HAP-1 (cell line): ENCODE results near the gene MAPK1.
"Not testable (repeated sequence)": the region's sequence is repeated elsewhere in the genome, so short reads cannot be mapped to it uniquely, and the experiment has no call there.

Source experiments
- DNase-seq, 2 experiments: peaks; one replicate each; pipeline ENCODE4 v3.0.0-alpha.2; 2016 to 2020; ENCODE audit warnings: low spot score in 2 of 2
- H3K27me3 ChIP-seq: fragments of 250-450 bp; sonication (Bioruptor Pico); 2 replicates; pipeline ENCODE4 v1.5.1; 2020; ENCODE audit warnings: low read depth, mild to moderate bottlenecking, moderate library complexity
- H3K36me3 ChIP-seq: fragments of 250-450 bp; sonication (Bioruptor Pico); replicated peaks from 2 replicates; pipeline ENCODE4 v1.5.1; 2020; ENCODE audit warnings: mild to moderate bottlenecking
- H3K4me1 ChIP-seq: fragments of 250-450 bp; sonication (Bioruptor Pico); 2 replicates; pipeline ENCODE4 v1.5.1; 2020; ENCODE audit warnings: mild to moderate bottlenecking
- H3K4me3 ChIP-seq: fragments of 250-450 bp; sonication (Bioruptor Pico); 2 replicates; pipeline ENCODE4 v1.5.1; 2020; ENCODE audit warnings: mild to moderate bottlenecking, moderate library complexity
- H3K9me3 ChIP-seq: fragments of 250-450 bp; sonication (Bioruptor Pico); 2 replicates; pipeline ENCODE4 v1.5.1; 2020; ENCODE audit warnings: mild to moderate bottlenecking, moderate library complexity
- in situ Hi-C: fragments of 300-500 bp; cut with MboI; formaldehyde crosslinking; loops from 3 replicates; pipeline ENCODE4 v1.14.3; 2020; ENCODE audit warnings: low sequenced_read_pairs, inconsistent platforms, mixed read lengths

The MAPK1 gene

GRCh38 chr22:21848057-21848456 is 19.4 kb downstream of the MAPK1 start:
- H3K36me3 ChIP-seq, in situ Hi-C loops, DNase-seq, H3K4me3 ChIP-seq, H3K9me3 ChIP-seq, H3K4me1 ChIP-seq, H3K27me3 ChIP-seq: not testable (repeated sequence)

- no peak for DNase-seq
- Histone ChIP-seq H3K27me3 (no peaks in the 10 kb centered on the region), H3K4me3 (no peak overlapping the region), H3K36me3 (peaks cover 3% of the 10 kb centered on the region), H3K4me1 (no peaks in the 10 kb centered on the region), H3K9me3 (no peaks in the 10 kb centered on the region)
- in situ Hi-C loops: no loop called here
These were observed 21.6 kb downstream of the MAPK1 start for GRCh38 chr22:21845558-21846453.

- DNase-seq: no peak
- in situ Hi-C loops: no loop called here
- Histone ChIP-seq H3K27me3 (no peaks in the 10 kb centered on the region), H3K4me1 (peaks cover 6% of the 10 kb centered on the region; the same call in 1 of the 2 replicates), H3K4me3 (no peak overlapping the region), H3K36me3 (no peaks in the 10 kb centered on the region), H3K9me3 (no peaks in the 10 kb centered on the region)
These were observed 24.5 kb downstream of the MAPK1 start for GRCh38 chr22:21842946-21843345.

- H3K4me3 ChIP-seq: no peak overlapping the region
- peaks cover 13% of the 10 kb centered on the region for H3K4me1 ChIP-seq
- H3K36me3 ChIP-seq: no peaks in the 10 kb centered on the region
- DNase-seq: no peak
- H3K27me3 ChIP-seq: no peaks in the 10 kb centered on the region
- in situ Hi-C loops: no loop called here
- H3K9me3 ChIP-seq: no peaks in the 10 kb centered on the region
These were observed 26.0 kb downstream of the MAPK1 start for GRCh38 chr22:21841422-21841821.

GRCh38 chr22:21840236-21840823 is 27.1 kb downstream of the MAPK1 start:
- Histone ChIP-seq H3K4me1 (peaks cover 13% of the 10 kb centered on the region), H3K27me3 (no peaks in the 10 kb centered on the region), H3K4me3 (no peak overlapping the region), H3K36me3 (no peaks in the 10 kb centered on the region), H3K9me3 (no peaks in the 10 kb centered on the region)
- in situ Hi-C loops: no loop called here
- DNase-seq: no peak

- Histone ChIP-seq H3K9me3 (no peaks in the 10 kb centered on the region), H3K4me3 (no peak overlapping the region), H3K27me3 (no peaks in the 10 kb centered on the region), H3K36me3 (no peaks in the 10 kb centered on the region), H3K4me1 (peaks cover 13% of the 10 kb centered on the region)
- no peak for DNase-seq
- in situ Hi-C loops: loop anchor here (5.0 kb wide), 1 partner anchor 47 kb away; no protein-coding TSS in a partner anchor
These were observed 27.7 kb downstream of the MAPK1 start for GRCh38 chr22:21839765-21840140.

GRCh38 chr22:21839104-21839764 is 28.2 kb downstream of the MAPK1 start:
- DNase-seq, H3K27me3 ChIP-seq, H3K36me3 ChIP-seq, H3K9me3 ChIP-seq, H3K4me3 ChIP-seq: not testable (repeated sequence)
- peaks cover 13% of the 10 kb centered on the region for H3K4me1 ChIP-seq
- in situ Hi-C loops: loop anchor here (5.0 kb wide), 1 partner anchor 47 kb away; no protein-coding TSS in a partner anchor

GRCh38 chr22:21837248-21837979 is 30.0 kb downstream of the MAPK1 start:
- Histone ChIP-seq H3K4me1 (peaks cover 13% of the 10 kb centered on the region), H3K4me3 (no peak overlapping the region), H3K27me3 (no peaks in the 10 kb centered on the region), H3K9me3 (no peaks in the 10 kb centered on the region), H3K36me3 (0 out of 2 replicates have a peak, but pooled peaks cover 2% of the 10 kb centered on the region)
- DNase-seq: no peak
- in situ Hi-C loops: loop anchor here (5.0 kb wide), 1 partner anchor 45 kb away; no protein-coding TSS in a partner anchor

GRCh38 chr22:21836486-21836885 is 31.0 kb downstream of the MAPK1 start:
- H3K27me3 ChIP-seq, H3K4me3 ChIP-seq, H3K9me3 ChIP-seq, H3K36me3 ChIP-seq, DNase-seq: not testable (repeated sequence)
- peaks cover 13% of the 10 kb centered on the region for H3K4me1 ChIP-seq
- in situ Hi-C loops: loop anchor here (5.0 kb wide), 1 partner anchor 44 kb away; no protein-coding TSS in a partner anchor

- Histone ChIP-seq H3K27me3 (no peaks in the 10 kb centered on the region), H3K9me3 (no peaks in the 10 kb centered on the region), H3K4me3 (no peak overlapping the region), H3K4me1 (peaks cover 13% of the 10 kb centered on the region), H3K36me3 (0 out of 2 replicates have a peak, but pooled peaks cover 7% of the 10 kb centered on the region)
- in situ Hi-C loops: loop anchor here (5.0 kb wide), 1 partner anchor 43 kb away; no protein-coding TSS in a partner anchor
- no peak for DNase-seq
These were observed 32.1 kb downstream of the MAPK1 start for GRCh38 chr22:21835378-21835777.

- Histone ChIP-seq H3K27me3 (no peaks in the 10 kb centered on the region), H3K4me1 (peaks cover 13% of the 10 kb centered on the region), H3K4me3 (no peak overlapping the region), H3K9me3 (no peaks in the 10 kb centered on the region), H3K36me3 (0 out of 2 replicates have a peak, but pooled peaks cover 7% of the 10 kb centered on the region)
- in situ Hi-C loops: loop anchor here (5.0 kb wide), 1 partner anchor 43 kb away; no protein-coding TSS in a partner anchor
- DNase-seq: no peak
These were observed 32.6 kb downstream of the MAPK1 start for GRCh38 chr22:21834869-21835268.

- 0 out of 2 replicates have a peak, but pooled peaks cover 7% of the 10 kb centered on the region for H3K36me3 ChIP-seq
- H3K4me3 ChIP-seq: no peak overlapping the region
- H3K4me1 ChIP-seq: peaks cover 6% of the 10 kb centered on the region
- no peaks in the 10 kb centered on the region for H3K9me3 ChIP-seq
- in situ Hi-C loops: no loop called here
- no peak for DNase-seq
- H3K27me3 ChIP-seq: no peaks in the 10 kb centered on the region
These were observed 34.9 kb downstream of the MAPK1 start for GRCh38 chr22:21832291-21833290.
